Prostate gland (tissue), 2 donors: ENCODE measurements around the gene WDR88. TPM values are rescaled to one million over a fixed set of nuclear protein-coding genes. Genes with fewer than 3 reads are reported as not detected.

Experiments
- DNase-seq: peaks from one replicate; pipeline ENCODE4 v3.0.0-alpha.2; 2019; ENCODE audit warnings: low spot score
- H3K27ac ChIP-seq, 2 donors: fragments of 200-600 bp; sonication (generic); 2 replicates each; pipeline ENCODE4 v1.5.1; 2017 to 2019
- H3K27me3 ChIP-seq: fragments of 200-600 bp; sonication (generic); replicated peaks from 2 replicates; pipeline ENCODE4 v1.5.1; 2019; ENCODE audit not compliant: insufficient read depth
- H3K36me3 ChIP-seq, 2 donors: fragments of 200-600 bp; sonication (generic); 1 replicate in 1 of 2; 2 replicates in 1 of 2; pipeline versions ENCODE4 v1.5.1 to v1.8.1; 2017 to 2019
- H3K4me1 ChIP-seq: fragments of 200-600 bp; sonication (generic); replicated peaks from 2 replicates; pipeline ENCODE4 v1.5.1; 2019
- H3K4me3 ChIP-seq, 2 donors: fragments of 200-600 bp; sonication (generic); 2 replicates each; pipeline ENCODE4 v1.5.1; 2017 to 2019
- H3K9me3 ChIP-seq: fragments of 200-600 bp; sonication (generic); 2 replicates; pipeline ENCODE4 v1.5.1; 2017
- POLR2A ChIP-seq: fragments of 450-650 bp; IDR thresholded peaks from one replicate; pipeline ENCODE4 v1.6.1; 2016; ENCODE audit warnings: antibody characterized with exemption, mild to moderate bottlenecking
- POLR2AphosphoS5 ChIP-seq: sonication (generic); formaldehyde crosslinking; IDR thresholded peaks from one replicate; pipeline ENCODE4 v1.6.1; 2017; ENCODE audit warnings: antibody characterized with exemption
- WGBS: methylation state at CpG from one replicate; pipeline ENCODE4 v1.1.5; 2018; 5-methylcytosine and 5-hydroxymethylcytosine counted together
- intact Hi-C: fragments of 100-400 bp; cut with DNase I; formaldehyde crosslinking; loops from one replicate; pipeline ENCODE4 v1.14.2; 2022
- total RNA-seq, 2 donors: library from RNA; depleted of rRNA; stranded (reverse); fragments of >200 nt; gene quantifications; one replicate each; pipeline ENCODE4 v1.1.0, GENCODE V29; 2016
- TF ChIP-seq, protein P1 (sequence below), 4 experiments: fragments of 200-600 bp in 2 of 4; fragments of 450-650 bp in 2 of 4; sonication (generic) in 2 of 4; IDR thresholded peaks; 1 replicate in 3 of 4; 2 replicates in 1 of 4; pipeline ENCODE4 v1.5.1; 2016 to 2019; ENCODE audit warnings: antibody characterized with exemption in 4 of 4, mild to moderate bottlenecking in 2 of 4, moderate library complexity in 2 of 4

Gene WDR88
- total RNA-seq, 2 donors from 2014 or later = 3.9 TPM; not detected in 1

DNA sequence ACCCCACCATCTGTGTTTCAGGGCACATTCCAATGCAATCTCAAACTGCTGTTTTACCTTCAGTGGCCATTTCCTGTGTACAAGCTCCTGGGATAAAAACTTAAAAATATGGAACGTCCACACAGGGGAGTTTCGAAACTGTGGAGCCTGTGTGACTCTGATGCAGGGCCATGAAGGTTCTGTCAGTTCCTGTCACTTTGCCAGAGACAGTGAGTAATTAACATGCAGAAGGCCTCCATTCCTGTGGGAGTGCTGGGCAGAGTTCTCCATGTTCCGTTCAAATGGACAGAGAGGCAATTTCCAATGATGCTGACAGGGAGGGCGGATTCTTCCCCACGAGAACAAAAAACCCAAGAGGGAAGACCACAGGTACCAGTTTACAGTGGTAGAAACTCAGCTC is 24.4 kb downstream of the WDR88 start:
- Histone ChIP-seq H3K36me3 (no peaks in the 10 kb centered on the region), H3K27me3 (no peaks in the 10 kb centered on the region), H3K4me1 (no peaks in the 10 kb centered on the region), H3K4me3 (no peak overlapping the region), H3K27ac (no peak overlapping the region), H3K9me3 (no peaks in the 10 kb centered on the region)
- no peak for DNase-seq
- intact Hi-C loops = no loop called here
- 66% methylated on average over 5 of the region's 5 CpGs for WGBS
- TF ChIP-seq, protein P1, sequence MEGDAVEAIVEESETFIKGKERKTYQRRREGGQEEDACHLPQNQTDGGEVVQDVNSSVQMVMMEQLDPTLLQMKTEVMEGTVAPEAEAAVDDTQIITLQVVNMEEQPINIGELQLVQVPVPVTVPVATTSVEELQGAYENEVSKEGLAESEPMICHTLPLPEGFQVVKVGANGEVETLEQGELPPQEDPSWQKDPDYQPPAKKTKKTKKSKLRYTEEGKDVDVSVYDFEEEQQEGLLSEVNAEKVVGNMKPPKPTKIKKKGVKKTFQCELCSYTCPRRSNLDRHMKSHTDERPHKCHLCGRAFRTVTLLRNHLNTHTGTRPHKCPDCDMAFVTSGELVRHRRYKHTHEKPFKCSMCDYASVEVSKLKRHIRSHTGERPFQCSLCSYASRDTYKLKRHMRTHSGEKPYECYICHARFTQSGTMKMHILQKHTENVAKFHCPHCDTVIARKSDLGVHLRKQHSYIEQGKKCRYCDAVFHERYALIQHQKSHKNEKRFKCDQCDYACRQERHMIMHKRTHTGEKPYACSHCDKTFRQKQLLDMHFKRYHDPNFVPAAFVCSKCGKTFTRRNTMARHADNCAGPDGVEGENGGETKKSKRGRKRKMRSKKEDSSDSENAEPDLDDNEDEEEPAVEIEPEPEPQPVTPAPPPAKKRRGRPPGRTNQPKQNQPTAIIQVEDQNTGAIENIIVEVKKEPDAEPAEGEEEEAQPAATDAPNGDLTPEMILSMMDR (IDR thresholded peaks at IDR 0.05) = no peak

DNA sequence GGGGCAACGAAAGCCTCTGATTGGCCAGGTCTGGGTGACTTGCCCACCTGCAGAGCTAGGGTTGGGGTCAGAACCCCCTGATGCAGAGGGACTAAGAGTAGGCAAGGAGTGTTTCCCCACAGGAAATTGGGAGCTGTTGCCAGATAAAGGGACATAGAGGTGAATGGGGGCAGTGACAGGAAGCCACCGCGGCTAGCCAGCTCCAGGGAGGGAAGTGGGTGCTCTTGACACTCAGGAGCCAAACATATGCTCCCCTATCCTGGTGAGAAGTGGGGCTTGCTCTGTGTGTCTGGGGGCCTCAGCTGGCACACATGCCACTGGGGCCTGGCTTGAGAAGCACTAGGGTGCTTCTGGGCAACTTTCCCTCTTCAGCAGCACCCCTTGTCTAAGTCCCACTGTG is 26.0 kb downstream of the WDR88 start:
- Histone ChIP-seq H3K27me3 (no peaks in the 10 kb centered on the region), H3K4me1 (no peaks in the 10 kb centered on the region), H3K27ac (no peak overlapping the region), H3K4me3 (no peak overlapping the region), H3K36me3 (no peaks in the 10 kb centered on the region), H3K9me3 (no peaks in the 10 kb centered on the region)
- TF ChIP-seq POLR2A = no peak
- TF ChIP-seq, protein P1 (IDR thresholded peaks at IDR 0.05) = no peak
- no peak for TF ChIP-seq POLR2AphosphoS5
- intact Hi-C loops = no loop called here
- DNase-seq = no peak
- WGBS = 89% methylated on average over 3 of the region's 3 CpGs

DNA sequence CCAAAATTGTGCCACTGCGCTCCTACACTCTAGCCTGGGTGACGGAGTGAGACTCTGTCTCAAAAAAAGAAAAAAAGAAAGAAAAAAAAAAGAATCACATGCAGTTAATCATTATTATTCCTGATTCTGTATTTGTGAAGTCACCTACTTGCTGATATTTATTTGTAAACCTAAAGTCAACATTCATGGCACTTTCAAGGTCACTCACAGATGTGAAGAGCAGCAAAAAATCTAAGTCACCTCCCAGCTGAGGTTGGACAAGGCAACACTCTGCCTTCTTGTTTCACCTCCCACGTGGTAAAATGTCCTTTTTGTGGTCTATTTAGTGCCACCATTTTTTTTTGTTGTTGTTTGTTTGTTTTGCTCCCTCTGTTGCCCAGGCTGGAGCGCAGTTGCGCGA is 26.5 kb downstream of the WDR88 start:
- DNase-seq = no peak
- Histone ChIP-seq H3K4me1 (no peaks in the 10 kb centered on the region), H3K36me3 (no peaks in the 10 kb centered on the region), H3K9me3 (no peaks in the 10 kb centered on the region), H3K27me3 (no peaks in the 10 kb centered on the region), H3K4me3 (no peak overlapping the region), H3K27ac (no peak overlapping the region)
- WGBS = 89% methylated on average over 6 of the region's 6 CpGs
- intact Hi-C loops = no loop called here
- no peak for TF ChIP-seq POLR2A
- TF ChIP-seq, protein P1 (IDR thresholded peaks at IDR 0.05) = no peak
- no peak for TF ChIP-seq POLR2AphosphoS5

DNA sequence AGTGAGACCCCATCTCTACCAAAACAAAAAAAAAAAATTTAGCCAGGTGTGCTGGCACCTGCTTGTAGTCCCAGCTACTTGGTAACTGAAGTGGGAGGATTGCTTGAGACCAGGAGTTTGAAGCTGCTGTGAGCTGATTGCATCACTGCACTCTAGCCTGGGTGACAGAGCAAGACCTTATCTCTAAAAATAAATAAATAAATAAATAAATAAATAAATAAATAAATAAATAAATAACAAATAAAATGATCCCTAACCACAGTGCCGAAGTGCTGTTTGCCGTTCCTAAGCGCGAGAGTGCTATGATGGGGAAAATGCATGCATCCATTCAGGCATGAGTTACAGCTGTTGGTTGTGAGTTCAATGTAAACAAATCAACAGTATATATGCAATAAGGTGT is 27.2 kb downstream of the WDR88 start:
- no peaks in the 10 kb centered on the region for H3K4me1 ChIP-seq
- H3K27ac ChIP-seq = no peak overlapping the region
- intact Hi-C loops = no loop called here
- H3K4me3 ChIP-seq = no peak overlapping the region
- no peak for DNase-seq
- H3K9me3 ChIP-seq = no peaks in the 10 kb centered on the region
- TF ChIP-seq, protein P1 (IDR thresholded peaks at IDR 0.05) = no peak
- TF ChIP-seq POLR2AphosphoS5 = no peak
- no peak for TF ChIP-seq POLR2A
- H3K27me3 ChIP-seq = no peaks in the 10 kb centered on the region
- WGBS = 97% methylated on average over 4 of the region's 4 CpGs
- H3K36me3 ChIP-seq = no peaks in the 10 kb centered on the region

DNA sequence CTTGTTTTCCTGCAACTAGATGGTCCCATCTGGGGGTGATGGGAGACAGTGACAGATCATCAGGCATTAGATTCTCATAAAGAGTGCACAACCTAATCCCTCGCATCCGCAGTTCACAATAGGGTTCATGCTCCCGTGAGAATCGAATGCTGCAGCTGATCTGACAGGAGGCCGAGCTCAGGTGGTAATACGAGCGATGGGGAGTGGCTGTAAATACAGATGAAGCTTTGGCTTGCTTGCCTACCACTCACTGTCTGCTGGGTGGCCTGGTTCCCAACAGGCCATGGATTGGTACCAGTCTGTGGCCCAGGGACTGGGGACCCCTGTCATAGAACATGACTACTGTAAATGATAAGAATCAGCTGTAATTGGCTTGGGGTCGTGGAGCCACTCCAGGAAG is 28.0 kb downstream of the WDR88 start:
- DNase-seq = no peak
- WGBS = 86% methylated on average over 8 of the region's 8 CpGs

More for the DNA sequence above, 28.0 kb downstream of the WDR88 start:
- Histone ChIP-seq H3K27ac (no peak overlapping the region), H3K4me3 (no peak overlapping the region), H3K36me3 (no peaks in the 10 kb centered on the region), H3K27me3 (no peaks in the 10 kb centered on the region), H3K9me3 (no peaks in the 10 kb centered on the region), H3K4me1 (no peaks in the 10 kb centered on the region)
- no peak for TF ChIP-seq POLR2A
- TF ChIP-seq POLR2AphosphoS5 = no peak
- TF ChIP-seq, protein P1 (IDR thresholded peaks at IDR 0.05) = no peak
- intact Hi-C loops = no loop called here
